ENCODE results near the gene HSD11B1L. TPM values are rescaled to one million over a fixed set of nuclear protein-coding genes. Genes with fewer than 3 reads are reported as not detected.

The HSD11B1L gene
- total RNA-seq, 2 donors from 2014 or later: 7.7 to 12.7 TPM

GRCh38 chr19:5696196-5697021 is 15.6 kb downstream of the HSD11B1L start:
- 94 to 98% methylated on average over 39 to 42 of the region's 42 CpGs for WGBS, 2 experiments (ENCODE audit: insufficient coverage in 1 of 2, insufficient read length in 1 of 2)
- H3K4me1 Mint-ChIP-seq: peaks cover 2% of the 10 kb centered on the region
- H3K27me3 ChIP-seq (ENCODE audit: control insufficient read depth, insufficient read depth, low read length, poor library complexity, severe bottlenecking): no peaks in the 10 kb centered on the region
- peaks cover 13% of the 10 kb centered on the region for H3K9me3 Mint-ChIP-seq
- H3K4me3 ChIP-seq (ENCODE audit: low read length): no peak overlapping the region
- peaks cover 55% of the 10 kb centered on the region for H3K36me3 Mint-ChIP-seq (ENCODE audit: low read depth)
- TF ChIP-seq, protein P1, sequence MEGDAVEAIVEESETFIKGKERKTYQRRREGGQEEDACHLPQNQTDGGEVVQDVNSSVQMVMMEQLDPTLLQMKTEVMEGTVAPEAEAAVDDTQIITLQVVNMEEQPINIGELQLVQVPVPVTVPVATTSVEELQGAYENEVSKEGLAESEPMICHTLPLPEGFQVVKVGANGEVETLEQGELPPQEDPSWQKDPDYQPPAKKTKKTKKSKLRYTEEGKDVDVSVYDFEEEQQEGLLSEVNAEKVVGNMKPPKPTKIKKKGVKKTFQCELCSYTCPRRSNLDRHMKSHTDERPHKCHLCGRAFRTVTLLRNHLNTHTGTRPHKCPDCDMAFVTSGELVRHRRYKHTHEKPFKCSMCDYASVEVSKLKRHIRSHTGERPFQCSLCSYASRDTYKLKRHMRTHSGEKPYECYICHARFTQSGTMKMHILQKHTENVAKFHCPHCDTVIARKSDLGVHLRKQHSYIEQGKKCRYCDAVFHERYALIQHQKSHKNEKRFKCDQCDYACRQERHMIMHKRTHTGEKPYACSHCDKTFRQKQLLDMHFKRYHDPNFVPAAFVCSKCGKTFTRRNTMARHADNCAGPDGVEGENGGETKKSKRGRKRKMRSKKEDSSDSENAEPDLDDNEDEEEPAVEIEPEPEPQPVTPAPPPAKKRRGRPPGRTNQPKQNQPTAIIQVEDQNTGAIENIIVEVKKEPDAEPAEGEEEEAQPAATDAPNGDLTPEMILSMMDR (conservative IDR thresholded peaks at IDR 0.05): no peak
- H3K27ac Mint-ChIP-seq: no peak overlapping the region
- DNase-seq: peak; percentile 62
- no peak overlapping the region for H3K9ac ChIP-seq (ENCODE audit: extremely low read depth, low read length, poor library complexity, severe bottlenecking)
- no peak overlapping the region for H3K4me3 Mint-ChIP-seq
- no peaks in the 10 kb centered on the region for H3K27me3 Mint-ChIP-seq (ENCODE audit: insufficient read depth)
- no peak overlapping the region for H3K27ac ChIP-seq (ENCODE audit: low read depth, low read length)
- H3K9me3 ChIP-seq (ENCODE audit: control insufficient read depth, low read length): peaks cover 10% of the 10 kb centered on the region
- peaks cover 54% of the 10 kb centered on the region for H3K36me3 ChIP-seq (ENCODE audit: control insufficient read depth, insufficient read depth, low read length)
- no peaks in the 10 kb centered on the region for H3K4me1 ChIP-seq (ENCODE audit: control insufficient read depth, insufficient read depth, low read length)

DNA sequence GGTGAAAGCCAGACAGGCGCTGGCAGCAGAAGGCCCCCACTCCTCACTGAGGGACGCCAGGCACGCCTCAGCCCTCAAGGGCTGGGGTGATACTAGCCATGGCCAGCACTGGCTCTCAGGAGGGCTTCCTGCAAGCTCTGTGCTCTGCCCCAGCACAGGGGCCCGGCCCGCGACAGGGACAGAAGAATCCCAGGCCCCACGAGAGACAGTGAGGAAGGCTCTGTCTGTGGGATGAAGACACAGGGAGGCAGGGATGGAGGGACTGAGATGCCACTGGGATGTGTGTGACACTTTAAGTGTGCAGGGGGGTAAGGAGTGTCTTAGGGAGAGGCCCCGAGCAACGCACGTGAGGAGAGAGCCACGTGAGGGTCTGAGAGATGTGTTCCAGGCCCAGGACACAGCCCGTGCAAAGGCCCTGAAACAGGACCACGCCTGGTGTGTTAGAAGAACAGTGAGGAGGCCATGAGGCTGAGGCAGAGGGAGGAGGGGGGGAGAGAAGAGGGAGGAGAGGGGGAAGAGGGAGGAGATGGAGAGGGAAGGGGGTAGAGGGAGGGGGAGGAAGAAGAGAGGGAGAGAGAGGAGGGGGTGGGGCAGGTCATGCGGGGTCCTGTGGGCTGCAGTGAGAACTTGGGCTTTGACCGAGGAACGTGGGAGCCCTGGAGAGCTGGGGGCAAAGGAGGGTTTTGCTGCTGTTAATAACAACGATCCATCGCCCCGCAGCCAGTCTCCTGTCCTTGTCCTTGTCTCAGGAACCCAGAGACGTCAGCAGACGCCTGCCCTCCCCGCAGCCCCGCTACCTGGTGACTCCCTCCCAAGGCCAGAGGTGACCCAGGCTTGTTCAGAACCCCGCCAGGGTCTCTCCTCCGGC is 16.4 kb downstream of the HSD11B1L start:
- H3K9me3 ChIP-seq (ENCODE audit: control insufficient read depth, low read length): peaks cover 10% of the 10 kb centered on the region
- Mint-ChIP-seq H3K9me3 (peaks cover 17% of the 10 kb centered on the region), H3K27me3 (ENCODE audit: insufficient read depth) (no peaks in the 10 kb centered on the region), H3K36me3 (ENCODE audit: low read depth) (peaks cover 55% of the 10 kb centered on the region), H3K4me3 (no peak overlapping the region), H3K27ac (peak overlapping the region; percentile 55), H3K4me1 (no peaks in the 10 kb centered on the region)
- peak; percentile 56 for DNase-seq
- no peak overlapping the region for H3K4me3 ChIP-seq (ENCODE audit: low read length)
- WGBS, 2 experiments (ENCODE audit: insufficient coverage in 1 of 2, insufficient read length in 1 of 2): 90 to 94% methylated on average over 20 to 25 of the region's 25 CpGs
- no peaks in the 10 kb centered on the region for H3K4me1 ChIP-seq (ENCODE audit: control insufficient read depth, insufficient read depth, low read length)
- peak overlapping the region; percentile 49 for H3K27ac ChIP-seq (ENCODE audit: low read depth, low read length)
- TF ChIP-seq, protein P1 (conservative IDR thresholded peaks at IDR 0.05): no peak
- no peaks in the 10 kb centered on the region for H3K27me3 ChIP-seq (ENCODE audit: control insufficient read depth, insufficient read depth, low read length, poor library complexity, severe bottlenecking)
- peaks cover 47% of the 10 kb centered on the region for H3K36me3 ChIP-seq (ENCODE audit: control insufficient read depth, insufficient read depth, low read length)
- no peak overlapping the region for H3K9ac ChIP-seq (ENCODE audit: extremely low read depth, low read length, poor library complexity, severe bottlenecking)

DNA sequence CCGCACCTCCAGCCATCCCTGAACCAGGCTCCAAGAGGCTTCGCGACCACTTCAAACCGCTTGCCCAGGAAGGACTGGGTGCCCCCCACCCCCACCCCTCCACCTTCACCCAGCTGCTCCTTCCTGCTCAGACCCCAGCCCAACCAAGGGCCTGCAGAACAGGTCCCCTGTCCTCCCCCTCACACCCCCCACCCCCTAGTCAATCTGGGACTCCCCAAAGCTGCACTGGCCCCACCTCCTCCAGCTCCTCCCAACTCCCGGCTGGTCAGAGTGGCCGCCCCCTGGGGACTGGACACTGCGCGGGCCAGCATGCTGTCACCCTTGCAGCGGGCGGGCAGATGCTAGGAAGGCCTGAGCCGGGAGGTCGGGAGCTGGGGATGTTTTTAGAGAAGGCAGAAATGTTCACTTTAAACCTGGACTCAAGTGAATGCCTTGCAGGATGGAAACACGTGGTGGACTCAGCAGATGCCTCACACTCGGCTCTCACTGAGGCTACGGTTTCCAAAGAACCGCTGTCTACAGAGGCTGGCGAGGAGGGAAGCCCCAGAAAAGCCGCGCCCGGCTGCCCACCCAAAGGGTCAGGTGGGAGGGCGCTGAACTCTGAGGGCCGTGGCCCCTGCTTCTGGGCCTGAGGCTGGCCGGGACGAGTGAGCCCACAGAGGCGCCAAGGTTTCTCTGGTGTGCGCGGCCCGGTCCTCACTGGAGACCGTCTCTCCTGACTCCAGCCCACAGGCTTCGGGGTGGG is 17.2 kb downstream of the HSD11B1L start:
- H3K4me3 Mint-ChIP-seq: no peak overlapping the region
- Histone ChIP-seq H3K27me3 (ENCODE audit: control insufficient read depth, insufficient read depth, low read length, poor library complexity, severe bottlenecking) (no peaks in the 10 kb centered on the region), H3K9me3 (ENCODE audit: control insufficient read depth, low read length) (peaks cover 10% of the 10 kb centered on the region), H3K4me1 (ENCODE audit: control insufficient read depth, insufficient read depth, low read length) (no peaks in the 10 kb centered on the region), H3K27ac (ENCODE audit: low read depth, low read length) (peak overlapping the region; percentile 24), H3K9ac (ENCODE audit: extremely low read depth, low read length, poor library complexity, severe bottlenecking) (no peak overlapping the region), H3K36me3 (ENCODE audit: control insufficient read depth, insufficient read depth, low read length) (peaks cover 40% of the 10 kb centered on the region), H3K4me3 (ENCODE audit: low read length) (no peak overlapping the region)
- TF ChIP-seq, protein P1 (conservative IDR thresholded peaks at IDR 0.05): no peak
- peaks cover 53% of the 10 kb centered on the region for H3K36me3 Mint-ChIP-seq (ENCODE audit: low read depth)
- DNase-seq: peak; percentile 51
- peaks cover 20% of the 10 kb centered on the region for H3K9me3 Mint-ChIP-seq
- no peak overlapping the region for H3K27ac Mint-ChIP-seq
- no peaks in the 10 kb centered on the region for H3K4me1 Mint-ChIP-seq
- WGBS, 2 experiments (ENCODE audit: insufficient coverage in 1 of 2, insufficient read length in 1 of 2): 94 to 95% methylated on average over 11 to 30 of the region's 30 CpGs
- H3K27me3 Mint-ChIP-seq (ENCODE audit: insufficient read depth): no peaks in the 10 kb centered on the region

All from endodermal cell (in vitro differentiated cells).